ENCODE data around the gene LANCL3.

DNA sequence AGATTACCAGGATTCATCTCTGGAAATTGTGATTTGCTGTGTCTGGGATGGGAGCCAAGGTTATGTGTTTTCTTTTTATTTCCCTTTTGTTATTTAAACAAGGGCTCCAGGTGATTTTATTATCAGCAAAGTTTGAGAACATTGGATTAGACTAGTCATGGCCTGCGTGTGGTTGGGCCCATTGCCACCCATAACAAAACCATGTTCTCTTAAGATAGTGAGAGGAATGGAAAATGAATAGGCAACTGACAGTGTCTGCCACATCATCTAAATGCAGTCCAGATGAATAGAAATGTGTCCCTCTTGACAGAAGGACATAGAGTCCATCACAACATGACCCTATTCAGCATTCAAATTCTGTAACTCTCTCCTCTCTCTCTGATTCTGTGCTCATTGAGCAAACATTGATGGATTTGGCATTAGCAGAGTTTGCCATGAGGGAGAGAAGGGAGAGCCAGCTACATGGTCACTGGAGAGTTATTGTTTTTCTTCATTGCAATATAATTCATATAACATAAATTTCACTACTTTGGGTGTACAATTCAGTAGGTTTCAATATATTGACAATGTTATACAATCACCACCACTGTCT is 125.8 kb downstream of the LANCL3 start:
- TF ChIP-seq, protein P1, sequence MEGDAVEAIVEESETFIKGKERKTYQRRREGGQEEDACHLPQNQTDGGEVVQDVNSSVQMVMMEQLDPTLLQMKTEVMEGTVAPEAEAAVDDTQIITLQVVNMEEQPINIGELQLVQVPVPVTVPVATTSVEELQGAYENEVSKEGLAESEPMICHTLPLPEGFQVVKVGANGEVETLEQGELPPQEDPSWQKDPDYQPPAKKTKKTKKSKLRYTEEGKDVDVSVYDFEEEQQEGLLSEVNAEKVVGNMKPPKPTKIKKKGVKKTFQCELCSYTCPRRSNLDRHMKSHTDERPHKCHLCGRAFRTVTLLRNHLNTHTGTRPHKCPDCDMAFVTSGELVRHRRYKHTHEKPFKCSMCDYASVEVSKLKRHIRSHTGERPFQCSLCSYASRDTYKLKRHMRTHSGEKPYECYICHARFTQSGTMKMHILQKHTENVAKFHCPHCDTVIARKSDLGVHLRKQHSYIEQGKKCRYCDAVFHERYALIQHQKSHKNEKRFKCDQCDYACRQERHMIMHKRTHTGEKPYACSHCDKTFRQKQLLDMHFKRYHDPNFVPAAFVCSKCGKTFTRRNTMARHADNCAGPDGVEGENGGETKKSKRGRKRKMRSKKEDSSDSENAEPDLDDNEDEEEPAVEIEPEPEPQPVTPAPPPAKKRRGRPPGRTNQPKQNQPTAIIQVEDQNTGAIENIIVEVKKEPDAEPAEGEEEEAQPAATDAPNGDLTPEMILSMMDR (conservative IDR thresholded peaks at IDR 0.05 in 1 of 2, IDR thresholded peaks at IDR 0.05 in 1 of 2; ENCODE audit: extremely low read depth in 1 of 2, insufficient read depth in 1 of 2, low read depth in 1 of 2, low read length in 2 of 2), result no peak
- no peak for TF ChIP-seq EZH2 (IDR thresholded peaks at IDR 0.05; ENCODE audit: borderline replicate concordance, low read length)

Measured in mammary epithelial cell (primary cell).